MM.1S (cell line): Measurements from ENCODE around the gene RPTOR.

Source experiments
- DNase-seq: peaks from one replicate; pipeline ENCODE4 v3.0.0-alpha.2; 2015
- H2AFZ ChIP-seq: fragments of 300-600 bp; sonication (generic); 2 replicates; pipeline ENCODE4 v1.6.0; 2016; ENCODE audit warnings: antibody characterized with exemption, low read length
- H3F3A ChIP-seq: fragments of 300-600 bp; sonication (generic); 2 replicates; pipeline ENCODE4 v1.6.1; 2016; ENCODE audit warnings: mild to moderate bottlenecking, antibody characterized with exemption, low read length, moderate library complexity, mixed read lengths; ENCODE audit not compliant: insufficient read depth
- H3K27ac ChIP-seq: fragments of 300-600 bp; sonication (generic); 2 replicates; pipeline ENCODE4 v1.5.1; 2016; ENCODE audit warnings: mild to moderate bottlenecking, low read length
- H3K27me3 ChIP-seq: fragments of 300-600 bp; sonication (generic); replicated peaks from 2 replicates; pipeline ENCODE4 v1.6.0; 2016; ENCODE audit warnings: low read length; ENCODE audit not compliant: insufficient read depth
- H3K36me3 ChIP-seq: fragments of 300-600 bp; sonication (generic); replicated peaks from 2 replicates; pipeline ENCODE4 v1.6.1; 2016; ENCODE audit warnings: mild to moderate bottlenecking, low read length, mixed read lengths; ENCODE audit not compliant: insufficient read depth
- H3K4me1 ChIP-seq: fragments of 300-600 bp; sonication (generic); 2 replicates; pipeline ENCODE4 v1.6.1; 2016; ENCODE audit warnings: low read length, mixed read lengths
- H3K4me2 ChIP-seq: fragments of 300-600 bp; sonication (generic); 2 replicates; pipeline ENCODE4 v1.6.0; 2016; ENCODE audit warnings: low read depth, low read length
- H3K4me3 ChIP-seq: fragments of 300-600 bp; sonication (generic); 2 replicates; pipeline ENCODE4 v1.5.1; 2016; ENCODE audit warnings: low read length, mixed read lengths
- H3K79me2 ChIP-seq: fragments of 300-600 bp; sonication (generic); 2 replicates; pipeline ENCODE4 v1.6.1; 2016; ENCODE audit warnings: mixed run types, low read length, mixed read lengths
- H3K9ac ChIP-seq: fragments of 300-600 bp; sonication (generic); 2 replicates; pipeline ENCODE4 v1.6.1; 2016; ENCODE audit warnings: low read length, mixed read lengths
- H3K9me2 ChIP-seq: fragments of 300-600 bp; sonication (generic); replicated peaks from 2 replicates; pipeline ENCODE4 v1.6.1; 2016; ENCODE audit warnings: mild to moderate bottlenecking, low read length, mixed read lengths; ENCODE audit not compliant: insufficient read depth
- H3K9me3 ChIP-seq: fragments of 300-600 bp; sonication (generic); replicated peaks from 2 replicates; pipeline ENCODE4 v1.6.1; 2016; ENCODE audit warnings: mild to moderate bottlenecking, low read length, mixed read lengths; ENCODE audit not compliant: insufficient read depth
- H4K20me1 ChIP-seq: fragments of 300-600 bp; sonication (generic); 2 replicates; pipeline ENCODE4 v1.6.1; 2016; ENCODE audit warnings: mild to moderate bottlenecking, low read length, moderate library complexity, mixed read lengths; ENCODE audit not compliant: insufficient read depth
- EZH2 ChIP-seq: fragments of 300-600 bp; sonication (generic); optimal IDR thresholded peaks from 2 replicates; pipeline ENCODE3; 2017; ENCODE audit warnings: low read depth, mild to moderate bottlenecking, antibody characterized with exemption, low read length, mixed read lengths
- EZH2phosphoT487 ChIP-seq: fragments of 300-600 bp; sonication (generic); IDR thresholded peaks from 2 replicates; pipeline ENCODE4 v1.6.1; 2018; ENCODE audit warnings: antibody characterized with exemption, low read length
- TF ChIP-seq, protein P1 (sequence below): fragments of 300-600 bp; sonication (generic); IDR thresholded peaks from 2 replicates; pipeline ENCODE4 v1.5.1; 2016; ENCODE audit warnings: antibody characterized with exemption, low read length, mixed read lengths

Gene RPTOR

DNA sequence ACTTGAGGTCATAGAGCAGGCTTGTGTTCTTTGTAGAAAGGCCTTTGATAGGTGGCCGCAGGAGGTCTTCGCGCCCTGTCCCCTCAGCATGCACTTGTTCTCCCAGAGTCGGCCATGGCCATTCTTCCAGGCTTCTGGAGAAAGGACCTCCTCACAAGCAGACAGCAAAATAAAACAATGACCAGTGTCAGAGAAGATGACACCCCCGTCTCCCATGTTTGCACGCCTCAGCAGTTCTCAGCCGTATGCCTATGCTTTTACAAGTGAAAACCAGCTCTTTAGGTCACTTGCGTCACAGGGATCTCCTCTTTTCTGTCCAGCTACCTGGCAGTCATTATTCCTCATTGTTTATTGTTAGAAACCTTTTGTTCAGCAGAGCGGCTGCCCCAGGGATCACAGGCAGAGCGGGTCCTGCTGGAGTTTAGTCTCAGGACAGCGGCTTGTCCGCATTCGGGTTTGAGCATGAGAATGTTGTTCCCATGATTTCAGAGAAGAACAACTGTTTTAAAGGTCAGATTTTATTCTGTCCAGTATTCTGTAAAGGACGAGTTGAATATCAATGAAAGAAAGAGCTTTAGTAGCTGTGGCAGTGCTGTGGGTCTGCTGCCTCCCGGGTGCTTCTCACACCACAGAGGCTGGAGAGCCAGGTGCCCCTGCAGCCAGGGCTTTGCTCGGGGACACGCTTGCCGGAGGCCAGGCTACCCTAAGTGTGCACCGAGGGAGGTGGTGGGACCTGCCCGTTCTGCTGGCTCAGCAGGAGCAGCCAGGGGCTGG, 123.9 kb downstream of the RPTOR start:
- Histone ChIP-seq H3K36me3 (no peaks in the 10 kb centered on the region), H3K4me3 (no peak overlapping the region), H3K4me1 (0 out of 2 replicates have a peak, but pooled peaks cover 6% of the 10 kb centered on the region), H3K4me2 (no peak overlapping the region), H3K79me2 (peaks cover 18% of the 10 kb centered on the region), H3K27me3 (no peaks in the 10 kb centered on the region), H3K9me3 (no peaks in the 10 kb centered on the region), H3K27ac (no peak overlapping the region), H3K9me2 (no peaks in the 10 kb centered on the region), H4K20me1 (no peaks in the 10 kb centered on the region), H3K9ac (no peak overlapping the region), H2AFZ (no peak overlapping the region), H3F3A (no peaks in the 10 kb centered on the region)
- no peak for DNase-seq
- TF ChIP-seq EZH2, result no peak
- TF ChIP-seq, protein P1, sequence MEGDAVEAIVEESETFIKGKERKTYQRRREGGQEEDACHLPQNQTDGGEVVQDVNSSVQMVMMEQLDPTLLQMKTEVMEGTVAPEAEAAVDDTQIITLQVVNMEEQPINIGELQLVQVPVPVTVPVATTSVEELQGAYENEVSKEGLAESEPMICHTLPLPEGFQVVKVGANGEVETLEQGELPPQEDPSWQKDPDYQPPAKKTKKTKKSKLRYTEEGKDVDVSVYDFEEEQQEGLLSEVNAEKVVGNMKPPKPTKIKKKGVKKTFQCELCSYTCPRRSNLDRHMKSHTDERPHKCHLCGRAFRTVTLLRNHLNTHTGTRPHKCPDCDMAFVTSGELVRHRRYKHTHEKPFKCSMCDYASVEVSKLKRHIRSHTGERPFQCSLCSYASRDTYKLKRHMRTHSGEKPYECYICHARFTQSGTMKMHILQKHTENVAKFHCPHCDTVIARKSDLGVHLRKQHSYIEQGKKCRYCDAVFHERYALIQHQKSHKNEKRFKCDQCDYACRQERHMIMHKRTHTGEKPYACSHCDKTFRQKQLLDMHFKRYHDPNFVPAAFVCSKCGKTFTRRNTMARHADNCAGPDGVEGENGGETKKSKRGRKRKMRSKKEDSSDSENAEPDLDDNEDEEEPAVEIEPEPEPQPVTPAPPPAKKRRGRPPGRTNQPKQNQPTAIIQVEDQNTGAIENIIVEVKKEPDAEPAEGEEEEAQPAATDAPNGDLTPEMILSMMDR, result no peak
- TF ChIP-seq EZH2phosphoT487, result no peak

- TF ChIP-seq EZH2phosphoT487, result no peak
- TF ChIP-seq, protein P1, result no peak
- no peak for TF ChIP-seq EZH2
- H3K9me3 ChIP-seq, result no peaks in the 10 kb centered on the region
- H3K4me1 ChIP-seq, result no peaks in the 10 kb centered on the region
- no peaks in the 10 kb centered on the region for H3K27me3 ChIP-seq
- H3K9ac ChIP-seq, result no peak overlapping the region
- no peak for DNase-seq
- no peaks in the 10 kb centered on the region for H3K9me2 ChIP-seq
- H3K79me2 ChIP-seq, result peaks cover 28% of the 10 kb centered on the region
- H3K36me3 ChIP-seq, result no peaks in the 10 kb centered on the region
- H3F3A ChIP-seq, result no peaks in the 10 kb centered on the region
- H3K4me2 ChIP-seq, result no peak overlapping the region
- no peak overlapping the region for H3K27ac ChIP-seq
- no peak overlapping the region for H3K4me3 ChIP-seq
- no peak overlapping the region for H2AFZ ChIP-seq
- no peaks in the 10 kb centered on the region for H4K20me1 ChIP-seq
Measured at GRCh38 chr17:80671039-80671824, 126.6 kb downstream of the RPTOR start.

DNA sequence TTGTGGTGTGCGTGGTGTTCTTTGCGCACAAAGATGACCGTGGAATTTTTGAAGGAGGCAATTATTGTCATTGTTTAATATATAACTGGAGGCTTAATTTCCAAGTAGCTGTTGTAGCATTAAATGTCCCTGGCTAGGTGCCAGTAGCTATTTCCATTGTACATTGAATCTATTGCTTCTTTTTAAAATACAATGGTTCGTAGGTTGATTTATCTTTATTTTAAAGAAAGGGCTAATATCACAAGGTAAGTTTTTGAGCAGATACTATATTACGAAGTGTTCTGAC, 127.1 kb downstream of the RPTOR start:
- Histone ChIP-seq H3K4me3 (no peak overlapping the region), H2AFZ (no peak overlapping the region), H3K79me2 (peaks cover 31% of the 10 kb centered on the region), H3K4me2 (no peak overlapping the region), H3K9me3 (no peaks in the 10 kb centered on the region), H3K9me2 (no peaks in the 10 kb centered on the region), H3K27me3 (no peaks in the 10 kb centered on the region), H3F3A (no peaks in the 10 kb centered on the region), H3K4me1 (no peaks in the 10 kb centered on the region), H4K20me1 (no peaks in the 10 kb centered on the region), H3K36me3 (no peaks in the 10 kb centered on the region), H3K27ac (no peak overlapping the region), H3K9ac (no peak overlapping the region)
- TF ChIP-seq, protein P1, result no peak
- TF ChIP-seq EZH2phosphoT487, result no peak
- no peak for TF ChIP-seq EZH2
- DNase-seq, result no peak
